ENCODE results near the gene YKT6. TPM values are rescaled to one million over a fixed set of nuclear protein-coding genes. Genes with fewer than 3 reads are reported as not detected.

The YKT6 gene
- polyA plus RNA-seq, 1 donor (not counting 4 experiments of a cell fraction or from before 2014, with no cell fraction given): 148 TPM

GRCh38 chr7:44175730-44176129 is 25.0 kb upstream of the YKT6 start:
- no peak overlapping the region for H2AFZ ChIP-seq (ENCODE audit: control insufficient read depth, low read length)
- H3K27ac ChIP-seq (ENCODE audit: control insufficient read depth, insufficient read depth, low read length): no peak overlapping the region
- H3K27me3 ChIP-seq (ENCODE audit: control insufficient read depth, extremely low read depth, insufficient read depth, low read length): peaks cover 9% of the 10 kb centered on the region
- H3K9ac ChIP-seq (ENCODE audit: control insufficient read depth, extremely low read depth, insufficient read depth, low read length): no peak overlapping the region
- H3K9me1 ChIP-seq (ENCODE audit: control insufficient read depth, extremely low read depth, insufficient read depth, low read length): no peaks in the 10 kb centered on the region
- no peaks in the 10 kb centered on the region for H3K9me3 ChIP-seq (ENCODE audit: control insufficient read depth, low read depth, low read length)
- no peak overlapping the region for H3K4me2 ChIP-seq (ENCODE audit: control insufficient read depth, extremely low read depth, insufficient read depth, low read depth, low read length)
- H3K4me1 ChIP-seq (ENCODE audit: control insufficient read depth, extremely low read depth, insufficient read depth, low read length): no peaks in the 10 kb centered on the region
- no peaks in the 10 kb centered on the region for H4K20me1 ChIP-seq (ENCODE audit: control insufficient read depth, extremely low read depth, insufficient read depth, low read length)
- no peak overlapping the region for H3K4me3 ChIP-seq (ENCODE audit: control insufficient read depth in 2 of 3, extremely low read depth in 1 of 3, insufficient read depth in 2 of 3, low read depth in 1 of 3, low read length in 3 of 3)
- no peaks in the 10 kb centered on the region for H3K36me3 ChIP-seq (ENCODE audit: control insufficient read depth in 2 of 2, extremely low read depth in 1 of 2, insufficient read depth in 2 of 2, low read length in 2 of 2)
- TF ChIP-seq CTCF (optimal IDR thresholded peaks at IDR 0.05 in 1 of 3, IDR thresholded peaks at IDR 0.05 in 1 of 3, conservative IDR thresholded peaks at IDR 0.05 in 1 of 3; ENCODE audit: extremely low read depth in 1 of 3, insufficient read depth in 2 of 3, low read length in 3 of 3) (no peak), EZH2 (IDR thresholded peaks at IDR 0.05; ENCODE audit: low read length) (no peak)
- dilution Hi-C loops (cut with MboI; ENCODE audit: extremely low pct_ligation_motif_present, low sequenced_read_pairs): no loop called here
- no peak for FAIRE-seq
- H3K79me2 ChIP-seq (ENCODE audit: control insufficient read depth, insufficient read depth, low read length): no peaks in the 10 kb centered on the region
- no peak for DNase-seq (ENCODE audit: low read depth, low spot score)

DNA sequence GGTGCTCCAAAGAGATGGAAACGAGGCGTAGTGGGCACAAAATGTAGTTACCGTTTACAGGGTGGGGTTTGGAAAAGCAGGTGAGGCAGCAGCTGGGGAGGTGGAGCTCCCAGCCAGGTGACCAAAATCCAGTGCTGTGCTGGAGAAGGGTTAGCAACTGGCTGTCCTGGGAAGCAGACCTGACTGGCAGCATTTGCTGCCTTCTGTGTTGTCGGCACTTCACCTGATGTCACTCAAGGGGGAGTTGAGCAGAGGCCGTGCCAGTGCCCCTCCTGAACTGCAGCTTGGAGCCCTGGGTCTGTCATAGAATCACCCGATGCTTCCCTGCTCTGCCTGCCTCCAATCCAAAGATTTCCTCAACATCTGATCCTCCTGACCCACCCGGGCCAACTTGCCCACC is 24.3 kb upstream of the YKT6 start:
- no peak overlapping the region for H3K9ac ChIP-seq (ENCODE audit: control insufficient read depth, extremely low read depth, insufficient read depth, low read length)
- H3K9me1 ChIP-seq (ENCODE audit: control insufficient read depth, extremely low read depth, insufficient read depth, low read length): no peaks in the 10 kb centered on the region
- DNase-seq (ENCODE audit: low read depth, low spot score) (no peak), FAIRE-seq (no peak)
- dilution Hi-C loops (cut with MboI; ENCODE audit: extremely low pct_ligation_motif_present, low sequenced_read_pairs): no loop called here
- H3K4me1 ChIP-seq (ENCODE audit: control insufficient read depth, extremely low read depth, insufficient read depth, low read length): no peaks in the 10 kb centered on the region
- no peak overlapping the region for H3K27ac ChIP-seq (ENCODE audit: control insufficient read depth, insufficient read depth, low read length)
- no peaks in the 10 kb centered on the region for H3K79me2 ChIP-seq (ENCODE audit: control insufficient read depth, insufficient read depth, low read length)
- H4K20me1 ChIP-seq (ENCODE audit: control insufficient read depth, extremely low read depth, insufficient read depth, low read length): no peaks in the 10 kb centered on the region
- H3K4me3 ChIP-seq (ENCODE audit: control insufficient read depth in 2 of 3, extremely low read depth in 1 of 3, insufficient read depth in 2 of 3, low read depth in 1 of 3, low read length in 3 of 3): no peak overlapping the region
- peaks cover 9% of the 10 kb centered on the region for H3K27me3 ChIP-seq (ENCODE audit: control insufficient read depth, extremely low read depth, insufficient read depth, low read length)
- H2AFZ ChIP-seq (ENCODE audit: control insufficient read depth, low read length): no peak overlapping the region
- no peaks in the 10 kb centered on the region for H3K36me3 ChIP-seq (ENCODE audit: control insufficient read depth in 2 of 2, extremely low read depth in 1 of 2, insufficient read depth in 2 of 2, low read length in 2 of 2)
- H3K4me2 ChIP-seq (ENCODE audit: control insufficient read depth, extremely low read depth, insufficient read depth, low read depth, low read length): no peak overlapping the region
- no peaks in the 10 kb centered on the region for H3K9me3 ChIP-seq (ENCODE audit: control insufficient read depth, low read depth, low read length)
- TF ChIP-seq EZH2 (IDR thresholded peaks at IDR 0.05; ENCODE audit: low read length): no peak
- no peak for TF ChIP-seq CTCF (optimal IDR thresholded peaks at IDR 0.05 in 1 of 3, IDR thresholded peaks at IDR 0.05 in 1 of 3, conservative IDR thresholded peaks at IDR 0.05 in 1 of 3; ENCODE audit: extremely low read depth in 1 of 3, insufficient read depth in 2 of 3, low read length in 3 of 3)

All from keratinocyte (primary cell).